ENCODE results near the gene NRDC.

NRDC gene

GRCh38 chr1:51863384-51863783 lies 15.1 kb downstream of the NRDC start:
- no peak for TF ChIP-seq CTCF (IDR thresholded peaks at IDR 0.05; ENCODE audit: low read depth, low read length)
- no peak for DNase-seq (ENCODE audit: extremely low read depth, low read depth)

- TF ChIP-seq CTCF (IDR thresholded peaks at IDR 0.05; ENCODE audit: low read depth, low read length) = no peak
- no peak for DNase-seq (ENCODE audit: extremely low read depth, low read depth)
Measured at GRCh38 chr1:51861669-51862068, 16.9 kb downstream of the NRDC start.

GRCh38 chr1:51859735-51860134 lies 18.8 kb downstream of the NRDC start:
- no peak for TF ChIP-seq CTCF (IDR thresholded peaks at IDR 0.05; ENCODE audit: low read depth, low read length)
- DNase-seq (ENCODE audit: extremely low read depth, low read depth) = no peak

GRCh38 chr1:51859333-51859732 lies 19.2 kb downstream of the NRDC start:
- TF ChIP-seq CTCF (IDR thresholded peaks at IDR 0.05; ENCODE audit: low read depth, low read length) = no peak
- no peak for DNase-seq (ENCODE audit: extremely low read depth, low read depth)

- no peak for DNase-seq (ENCODE audit: extremely low read depth, low read depth)
- TF ChIP-seq CTCF (IDR thresholded peaks at IDR 0.05; ENCODE audit: low read depth, low read length) = no peak
Measured at GRCh38 chr1:51858892-51859291, 19.6 kb downstream of the NRDC start.

- no peak for TF ChIP-seq CTCF (IDR thresholded peaks at IDR 0.05; ENCODE audit: low read depth, low read length)
- no peak for DNase-seq (ENCODE audit: extremely low read depth, low read depth)
Measured at GRCh38 chr1:51856745-51857144, 21.8 kb downstream of the NRDC start.

GRCh38 chr1:51855624-51856023 lies 22.9 kb downstream of the NRDC start:
- TF ChIP-seq CTCF (IDR thresholded peaks at IDR 0.05; ENCODE audit: low read depth, low read length) = no peak
- no peak for DNase-seq (ENCODE audit: extremely low read depth, low read depth)

Measured in AG09319 (cell line).